Measurements from ENCODE around the gene MACROH2A2.

The MACROH2A2 gene

DNA sequence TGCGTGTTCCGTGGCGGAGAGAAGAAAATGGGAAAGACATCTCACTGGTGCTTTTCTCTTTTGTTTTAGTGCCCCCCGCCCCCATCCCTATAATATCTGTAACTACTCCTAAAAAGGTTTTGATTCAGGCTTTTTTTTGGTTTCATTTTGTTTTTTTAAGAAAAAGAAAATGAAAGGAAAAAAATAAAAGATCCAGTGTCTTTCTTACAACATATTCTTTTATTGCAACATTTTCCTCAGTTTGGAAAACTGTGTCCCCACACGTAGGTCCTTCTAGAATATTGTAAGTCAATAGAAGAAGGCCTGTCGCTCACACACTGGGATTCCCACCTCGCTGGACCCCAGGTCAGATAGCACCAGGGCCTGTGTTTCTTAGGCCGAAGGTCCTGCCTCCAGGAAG is 59.4 kb downstream of the MACROH2A2 start:
- no peaks in the 10 kb centered on the region for H3K27me3 ChIP-seq (ENCODE audit: insufficient read depth, low read depth)
- H3K79me2 ChIP-seq (ENCODE audit: insufficient read depth, low read depth), result no peaks in the 10 kb centered on the region
- H4K20me1 ChIP-seq (ENCODE audit: insufficient read depth), result no peaks in the 10 kb centered on the region
- no peak overlapping the region for H3K27ac ChIP-seq
- TF ChIP-seq, protein P1, sequence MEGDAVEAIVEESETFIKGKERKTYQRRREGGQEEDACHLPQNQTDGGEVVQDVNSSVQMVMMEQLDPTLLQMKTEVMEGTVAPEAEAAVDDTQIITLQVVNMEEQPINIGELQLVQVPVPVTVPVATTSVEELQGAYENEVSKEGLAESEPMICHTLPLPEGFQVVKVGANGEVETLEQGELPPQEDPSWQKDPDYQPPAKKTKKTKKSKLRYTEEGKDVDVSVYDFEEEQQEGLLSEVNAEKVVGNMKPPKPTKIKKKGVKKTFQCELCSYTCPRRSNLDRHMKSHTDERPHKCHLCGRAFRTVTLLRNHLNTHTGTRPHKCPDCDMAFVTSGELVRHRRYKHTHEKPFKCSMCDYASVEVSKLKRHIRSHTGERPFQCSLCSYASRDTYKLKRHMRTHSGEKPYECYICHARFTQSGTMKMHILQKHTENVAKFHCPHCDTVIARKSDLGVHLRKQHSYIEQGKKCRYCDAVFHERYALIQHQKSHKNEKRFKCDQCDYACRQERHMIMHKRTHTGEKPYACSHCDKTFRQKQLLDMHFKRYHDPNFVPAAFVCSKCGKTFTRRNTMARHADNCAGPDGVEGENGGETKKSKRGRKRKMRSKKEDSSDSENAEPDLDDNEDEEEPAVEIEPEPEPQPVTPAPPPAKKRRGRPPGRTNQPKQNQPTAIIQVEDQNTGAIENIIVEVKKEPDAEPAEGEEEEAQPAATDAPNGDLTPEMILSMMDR (conservative IDR thresholded peaks at IDR 0.05; ENCODE audit: low read depth, low read length), result no peak
- no peak overlapping the region for H3K4me3 ChIP-seq (IDR thresholded peaks at IDR 0.05; ENCODE audit: insufficient read depth, low read depth, low read length)
- H3K4me2 ChIP-seq, result no peak overlapping the region
- no peak overlapping the region for H3K9ac ChIP-seq
- no peaks in the 10 kb centered on the region for H3K36me3 ChIP-seq (ENCODE audit: insufficient read depth)
- peaks cover 22% of the 10 kb centered on the region for H3K4me1 ChIP-seq (ENCODE audit: low read depth, poor library complexity, severe bottlenecking)
- no peak overlapping the region for H2AFZ ChIP-seq (ENCODE audit: low read depth)

GRCh38 chr10:70114902-70115301 is 62.3 kb downstream of the MACROH2A2 start:
- no peak overlapping the region for H3K9ac ChIP-seq
- no peaks in the 10 kb centered on the region for H3K79me2 ChIP-seq (ENCODE audit: insufficient read depth, low read depth)
- H3K4me1 ChIP-seq (ENCODE audit: low read depth, poor library complexity, severe bottlenecking), result peaks cover 4% of the 10 kb centered on the region
- no peak overlapping the region for H2AFZ ChIP-seq (ENCODE audit: low read depth)
- TF ChIP-seq, protein P1 (conservative IDR thresholded peaks at IDR 0.05; ENCODE audit: low read depth, low read length), result no peak
- H4K20me1 ChIP-seq (ENCODE audit: insufficient read depth), result no peaks in the 10 kb centered on the region
- H3K4me3 ChIP-seq (IDR thresholded peaks at IDR 0.05; ENCODE audit: insufficient read depth, low read depth, low read length), result no peak overlapping the region
- H3K36me3 ChIP-seq (ENCODE audit: insufficient read depth), result no peaks in the 10 kb centered on the region
- no peak overlapping the region for H3K4me2 ChIP-seq
- no peak overlapping the region for H3K27ac ChIP-seq
- no peaks in the 10 kb centered on the region for H3K27me3 ChIP-seq (ENCODE audit: insufficient read depth, low read depth)

DNA sequence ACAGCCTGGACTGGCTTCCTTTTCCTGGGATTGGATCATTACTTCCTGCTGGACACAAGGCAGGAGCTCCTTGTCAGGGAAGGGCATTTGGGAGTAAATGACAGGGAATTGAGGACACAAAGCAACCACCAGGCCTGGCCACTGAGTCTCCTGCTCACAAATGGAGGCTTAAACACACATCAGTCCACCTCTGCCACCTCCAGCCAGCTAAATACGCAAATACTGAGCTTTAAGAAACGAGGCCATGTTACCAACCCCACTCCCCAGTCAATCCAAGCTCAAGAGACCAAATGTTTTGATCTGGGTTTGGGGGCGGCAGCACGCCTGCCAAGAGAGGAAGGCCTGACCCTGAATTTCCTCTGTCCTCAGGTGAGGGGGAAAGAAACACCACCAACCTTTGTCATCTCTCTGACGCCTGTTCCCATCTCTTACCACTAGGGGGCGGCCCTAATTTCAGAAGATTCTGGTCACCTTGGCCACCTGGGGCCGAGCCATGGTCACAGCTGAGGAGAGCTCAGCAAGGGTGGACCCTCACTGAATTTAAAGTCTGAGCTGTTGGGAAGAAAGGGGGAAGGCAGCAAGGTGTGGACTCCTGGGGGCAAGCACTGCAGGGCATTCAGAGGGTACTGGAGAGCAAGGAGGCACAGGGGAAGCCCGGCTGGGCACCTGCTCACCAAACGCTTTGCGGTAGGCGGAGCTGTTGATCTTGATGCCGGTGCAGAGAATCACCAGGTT is 63.5 kb downstream of the MACROH2A2 start:
- peaks cover 4% of the 10 kb centered on the region for H3K4me1 ChIP-seq (ENCODE audit: low read depth, poor library complexity, severe bottlenecking)
- no peak overlapping the region for H3K27ac ChIP-seq
- TF ChIP-seq, protein P1 (conservative IDR thresholded peaks at IDR 0.05; ENCODE audit: low read depth, low read length), result peak; percentile 95
- no peak overlapping the region for H2AFZ ChIP-seq (ENCODE audit: low read depth)
- H3K36me3 ChIP-seq (ENCODE audit: insufficient read depth), result no peaks in the 10 kb centered on the region
- H3K4me3 ChIP-seq (IDR thresholded peaks at IDR 0.05; ENCODE audit: insufficient read depth, low read depth, low read length), result no peak overlapping the region
- no peaks in the 10 kb centered on the region for H3K27me3 ChIP-seq (ENCODE audit: insufficient read depth, low read depth)
- no peaks in the 10 kb centered on the region for H4K20me1 ChIP-seq (ENCODE audit: insufficient read depth)
- H3K9ac ChIP-seq, result no peak overlapping the region
- H3K4me2 ChIP-seq, result no peak overlapping the region
- no peaks in the 10 kb centered on the region for H3K79me2 ChIP-seq (ENCODE audit: insufficient read depth, low read depth)

DNA sequence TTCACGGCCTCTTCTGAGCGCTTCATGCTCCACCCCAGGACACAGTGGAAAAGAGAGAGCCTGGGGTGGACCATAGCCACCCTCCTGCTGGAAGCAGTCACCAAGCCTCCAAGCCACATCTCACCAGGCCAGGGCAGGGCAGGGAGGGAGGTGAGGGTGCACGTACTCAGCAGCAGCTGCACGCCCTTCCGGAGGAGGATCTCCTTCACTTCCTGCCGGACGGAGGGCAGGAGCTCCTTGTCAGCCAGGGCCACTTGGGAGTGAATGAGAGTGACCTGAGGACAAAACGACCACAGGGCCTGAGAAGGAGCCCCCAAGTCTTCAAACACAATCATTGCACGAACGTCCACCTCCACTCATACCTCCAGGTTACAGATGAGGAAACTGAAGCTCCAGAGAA is 65.0 kb downstream of the MACROH2A2 start:
- no peak overlapping the region for H3K4me3 ChIP-seq (IDR thresholded peaks at IDR 0.05; ENCODE audit: insufficient read depth, low read depth, low read length)
- H3K36me3 ChIP-seq (ENCODE audit: insufficient read depth), result no peaks in the 10 kb centered on the region
- no peak overlapping the region for H2AFZ ChIP-seq (ENCODE audit: low read depth)

More for the DNA sequence above, 65.0 kb downstream of the MACROH2A2 start:
- Histone ChIP-seq H3K4me1 (ENCODE audit: low read depth, poor library complexity, severe bottlenecking) (no peaks in the 10 kb centered on the region), H3K27ac (no peak overlapping the region), H3K9ac (no peak overlapping the region), H3K79me2 (ENCODE audit: insufficient read depth, low read depth) (no peaks in the 10 kb centered on the region), H4K20me1 (ENCODE audit: insufficient read depth) (no peaks in the 10 kb centered on the region), H3K27me3 (ENCODE audit: insufficient read depth, low read depth) (no peaks in the 10 kb centered on the region), H3K4me2 (no peak overlapping the region)
- TF ChIP-seq, protein P1 (conservative IDR thresholded peaks at IDR 0.05; ENCODE audit: low read depth, low read length), result no peak

Data from KMS-11 (cell line).